Immature natural killer cell (primary cell): ENCODE data around the gene TAS2R10. TPM values are rescaled to one million over a fixed set of nuclear protein-coding genes. Genes with fewer than 3 reads are reported as not detected.
A peak's percentile ranks its signal among the peaks of the same experiment; 100 is the strongest.

Experiments
- DNase-seq, 3 donors: peaks; one replicate each; pipeline ENCODE4 v3.0.0; 2022; ENCODE audit warnings: mixed read lengths in 1 of 3
- H3K27ac Mint-ChIP-seq, 6 donors: one replicate each; pipeline ENCODE4 v1.8.0; 2020; ENCODE audit warnings: mixed read lengths in 6 of 6, mild to moderate bottlenecking in 5 of 6, inconsistent platforms in 4 of 6, moderate library complexity in 3 of 6
- H3K27me3 Mint-ChIP-seq, 3 donors: one replicate each; pipeline ENCODE4 v1.8.0; 2020 to 2021; ENCODE audit warnings: low read depth in 3 of 3, mild to moderate bottlenecking in 3 of 3, mixed read lengths in 3 of 3, moderate library complexity in 3 of 3, inconsistent platforms in 1 of 3
- H3K36me3 Mint-ChIP-seq, 3 donors: one replicate each; pipeline ENCODE4 v1.8.0; 2020; ENCODE audit warnings: mixed read lengths in 3 of 3, inconsistent platforms in 2 of 3, mild to moderate bottlenecking in 2 of 3
- H3K4me1 Mint-ChIP-seq, 2 donors: one replicate each; pipeline ENCODE4 v1.8.0; 2020; ENCODE audit warnings: inconsistent platforms in 2 of 2, mild to moderate bottlenecking in 2 of 2, mixed read lengths in 2 of 2, moderate library complexity in 1 of 2
- H3K4me3 Mint-ChIP-seq, 5 donors: one replicate each; pipeline ENCODE4 v1.8.0; 2020; ENCODE audit warnings: mild to moderate bottlenecking in 5 of 5, mixed read lengths in 5 of 5, inconsistent platforms in 3 of 5, moderate library complexity in 3 of 5
- H3K9me3 Mint-ChIP-seq, 6 donors: one replicate each; pipeline ENCODE4 v1.8.0; 2020; ENCODE audit warnings: mild to moderate bottlenecking in 6 of 6, mixed read lengths in 6 of 6, inconsistent platforms in 4 of 6, moderate library complexity in 3 of 6
- polyA plus RNA-seq, 3 donors: library from polyadenylated mRNA; unstranded; fragments of 300-500 nt; fragmentation: Illumina TruSeq; gene quantifications; one replicate each; pipeline ENCODE4 v1.2.3, GENCODE V29; 2021

Gene TAS2R10, protein sequence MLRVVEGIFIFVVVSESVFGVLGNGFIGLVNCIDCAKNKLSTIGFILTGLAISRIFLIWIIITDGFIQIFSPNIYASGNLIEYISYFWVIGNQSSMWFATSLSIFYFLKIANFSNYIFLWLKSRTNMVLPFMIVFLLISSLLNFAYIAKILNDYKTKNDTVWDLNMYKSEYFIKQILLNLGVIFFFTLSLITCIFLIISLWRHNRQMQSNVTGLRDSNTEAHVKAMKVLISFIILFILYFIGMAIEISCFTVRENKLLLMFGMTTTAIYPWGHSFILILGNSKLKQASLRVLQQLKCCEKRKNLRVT
- polyA plus RNA-seq, result not detected

- Mint-ChIP-seq H3K27me3 (peaks cover 0 to 2% (median 2%) of the 10 kb centered on the region in 3 donors), H3K4me1 (no peaks in the 10 kb centered on the region), H3K4me3 (no peak within 1 kb of the TSS), H3K27ac (no peak within 1 kb of the TSS), H3K36me3 (no peaks in the 10 kb centered on the region), H3K9me3 (no peaks in the 10 kb centered on the region)
- DNase-seq, result no peak
Measured at GRCh38 chr12:10826258-10826657, at the start of gene TAS2R10. Gene TAS2R10, minus strand, starts transcription at chr12:10826358. Its CDS starts 89 bp downstream, at chr12:10826269.

DNA sequence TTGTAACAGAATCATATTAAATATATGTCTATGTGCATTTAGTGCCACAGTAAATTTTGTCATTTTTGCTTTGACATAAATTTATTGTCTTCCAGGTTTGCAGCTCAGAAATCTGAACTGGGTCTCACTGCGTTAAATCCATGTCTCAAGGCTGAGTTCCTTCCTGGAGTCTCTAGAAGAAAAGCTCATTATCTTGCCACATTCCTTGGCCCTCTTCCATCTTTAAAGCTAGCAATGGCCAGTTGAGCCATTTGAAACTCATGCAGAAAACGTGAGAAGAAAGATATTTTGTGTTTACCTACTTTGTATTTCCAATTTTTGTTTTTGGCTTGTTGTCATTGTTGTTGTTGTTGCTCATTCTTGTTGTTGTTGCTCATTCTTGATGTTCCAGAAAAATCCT lies 47.2 kb upstream of the TAS2R10 start:
- Mint-ChIP-seq H3K4me1 (no peaks in the 10 kb centered on the region), H3K27me3 (peaks cover 0 to 1% (median 0%) of the 10 kb centered on the region in 3 donors), H3K9me3 (no peaks in the 10 kb centered on the region), H3K4me3 (no peak overlapping the region), H3K27ac (no peak overlapping the region), H3K36me3 (peaks cover 12 to 37% (median 26%) of the 10 kb centered on the region in 3 donors)
- DNase-seq, result no peak

DNA sequence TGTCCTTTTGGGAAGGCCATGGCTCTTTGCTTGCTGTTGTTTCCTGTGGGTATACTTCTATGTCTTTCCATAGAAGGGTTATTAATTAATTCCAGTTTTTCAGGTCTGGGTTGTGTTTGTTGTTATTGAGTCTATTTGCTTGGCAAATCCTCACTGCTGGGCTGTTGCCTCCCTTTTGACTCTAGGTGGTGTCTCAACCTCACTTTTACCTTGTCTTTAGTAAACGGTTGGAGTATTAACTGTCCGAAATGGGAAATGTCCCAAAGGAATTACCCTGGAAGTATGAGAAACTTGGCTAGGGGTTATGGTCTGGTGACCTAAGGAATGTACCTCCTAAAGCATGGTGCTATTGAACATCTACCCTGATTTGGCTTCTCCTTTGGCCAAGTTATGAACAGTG lies 41.2 kb upstream of the TAS2R10 start:
- Mint-ChIP-seq H3K4me1 (no peaks in the 10 kb centered on the region), H3K4me3 (no peak overlapping the region), H3K36me3 (peaks cover 9 to 25% (median 16%) of the 10 kb centered on the region in 3 donors), H3K9me3 (peaks cover 3 to 8% (median 4%) of the 10 kb centered on the region in 6 donors), H3K27me3 (peaks cover 0 to 1% (median 0%) of the 10 kb centered on the region in 3 donors), H3K27ac (no peak overlapping the region)
- no peak for DNase-seq

DNA sequence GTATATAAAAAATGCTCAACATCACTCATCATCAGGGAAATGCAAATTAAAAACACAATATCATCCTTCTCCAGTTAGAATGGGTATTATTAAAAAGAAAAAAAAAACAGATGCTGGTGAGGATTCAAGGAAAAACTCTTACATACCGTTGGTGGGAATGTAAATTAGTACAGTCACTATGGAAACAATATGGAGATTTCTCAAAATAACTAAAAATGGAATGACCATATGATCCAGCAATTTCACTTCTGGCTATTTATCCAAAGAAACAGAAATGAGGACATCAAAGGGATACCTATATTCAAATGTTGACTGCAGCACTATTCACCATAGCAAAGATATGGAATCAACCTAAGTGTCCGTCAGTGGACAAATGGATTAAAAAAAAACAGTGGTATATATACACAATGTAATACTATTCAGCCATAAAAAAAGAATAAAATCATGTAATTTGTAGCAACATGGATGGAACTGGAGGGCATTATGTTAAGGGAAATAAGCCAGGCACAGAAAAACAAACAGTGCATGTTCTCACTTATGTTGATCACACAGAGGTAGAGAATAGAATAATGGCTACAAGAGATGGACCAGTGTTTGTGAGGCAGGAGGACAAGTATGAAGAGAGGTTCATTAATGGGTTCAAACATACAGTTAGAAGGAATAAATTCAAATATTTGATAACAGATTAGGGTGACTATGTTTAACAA lies 37.5 kb upstream of the TAS2R10 start:
- no peak for DNase-seq
- Mint-ChIP-seq H3K4me1 (no peaks in the 10 kb centered on the region), H3K36me3 (peaks cover 41 to 48% (median 44%) of the 10 kb centered on the region in 3 donors), H3K4me3 (no peak overlapping the region), H3K27me3 (peaks cover 2 to 3% (median 3%) of the 10 kb centered on the region in 3 donors), H3K27ac (no peak overlapping the region), H3K9me3 (peaks cover 8 to 27% (median 13%) of the 10 kb centered on the region in 6 donors)

DNA sequence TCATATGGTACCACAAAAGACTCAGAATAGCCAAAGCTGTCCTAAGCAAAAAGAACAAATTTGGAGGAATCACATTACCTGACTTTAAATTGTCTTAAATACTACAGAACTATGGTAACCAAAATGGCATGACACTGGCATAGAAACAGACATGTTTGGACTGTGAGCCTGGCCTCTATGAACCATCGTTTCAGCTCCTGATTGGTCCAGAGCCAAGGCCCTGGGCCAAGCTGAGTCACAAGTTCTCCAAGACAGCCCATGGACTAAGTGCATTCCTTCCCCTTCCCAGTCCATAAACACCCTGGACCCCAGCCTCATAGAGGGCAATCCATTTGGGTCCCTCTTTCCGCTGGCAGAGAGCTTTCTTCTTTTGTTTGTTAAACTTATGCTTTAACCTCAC lies 35.2 kb upstream of the TAS2R10 start:
- no peak for DNase-seq
- H3K4me3 Mint-ChIP-seq, result no peak overlapping the region
- H3K4me1 Mint-ChIP-seq, result no peaks in the 10 kb centered on the region
- H3K27ac Mint-ChIP-seq, result no peak overlapping the region
- peaks cover 15 to 49% (median 24%) of the 10 kb centered on the region in 6 donors for H3K9me3 Mint-ChIP-seq
- H3K27me3 Mint-ChIP-seq, result peaks cover 2 to 3% (median 2%) of the 10 kb centered on the region in 3 donors
- H3K36me3 Mint-ChIP-seq, result peaks cover 61 to 67% (median 61%) of the 10 kb centered on the region in 3 donors

DNA sequence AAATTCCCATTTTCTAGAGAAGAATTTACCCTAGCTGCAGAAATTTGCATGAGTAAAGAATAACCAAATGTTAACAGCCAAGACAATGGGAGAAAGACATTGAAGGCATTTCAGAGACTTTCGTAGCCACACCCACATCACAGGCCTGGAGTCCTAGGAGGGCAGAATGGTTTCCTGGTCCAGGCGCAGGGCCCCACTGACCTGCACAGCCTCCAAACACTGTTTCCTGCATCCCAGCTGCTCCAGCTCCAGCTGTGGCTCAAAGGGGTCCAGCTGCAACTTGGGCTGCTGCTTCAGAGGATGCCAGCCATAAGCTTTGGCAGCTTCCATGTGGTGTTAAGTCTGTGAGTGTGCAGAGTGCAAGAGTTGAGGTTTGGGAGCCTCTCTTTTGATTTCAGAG lies 29.6 kb upstream of the TAS2R10 start:
- H3K27me3 Mint-ChIP-seq, result peaks cover 0 to 4% (median 1%) of the 10 kb centered on the region in 3 donors
- peaks cover 8 to 35% (median 17%) of the 10 kb centered on the region in 6 donors for H3K9me3 Mint-ChIP-seq
- H3K27ac Mint-ChIP-seq, result no peak overlapping the region
- H3K4me3 Mint-ChIP-seq, result no peak overlapping the region
- H3K36me3 Mint-ChIP-seq, result peaks cover 46 to 51% (median 49%) of the 10 kb centered on the region in 3 donors
- no peak for DNase-seq
- peaks cover 25 to 34% of the 10 kb centered on the region in 2 donors for H3K4me1 Mint-ChIP-seq

DNA sequence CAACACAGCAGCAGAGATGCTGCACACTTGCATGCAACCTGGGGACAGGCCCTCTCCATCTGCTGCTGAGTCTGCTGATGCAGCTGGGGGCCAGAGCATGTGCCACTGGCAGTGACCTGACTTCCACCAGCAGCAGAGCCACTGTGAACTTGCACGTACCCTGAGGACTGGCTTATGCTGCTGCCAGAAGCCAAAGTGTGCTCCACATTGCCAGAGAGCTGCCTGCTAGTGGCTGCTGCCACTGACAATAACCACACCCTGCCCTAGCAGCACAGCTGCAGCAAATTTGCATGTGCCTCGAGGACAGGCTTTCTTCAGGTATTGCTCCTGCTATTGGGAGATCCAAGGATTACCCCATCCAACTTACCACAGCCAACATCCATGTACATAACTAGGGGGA lies 27.6 kb upstream of the TAS2R10 start:
- no peak overlapping the region for H3K27ac Mint-ChIP-seq
- peaks cover 0 to 3% (median 1%) of the 10 kb centered on the region in 3 donors for H3K27me3 Mint-ChIP-seq
- H3K4me3 Mint-ChIP-seq, result no peak overlapping the region
- peaks cover 41 to 52% of the 10 kb centered on the region in 2 donors for H3K4me1 Mint-ChIP-seq
- peaks cover 4 to 30% (median 14%) of the 10 kb centered on the region in 6 donors for H3K9me3 Mint-ChIP-seq
- peaks cover 29 to 36% (median 32%) of the 10 kb centered on the region in 3 donors for H3K36me3 Mint-ChIP-seq
- DNase-seq, result no peak

GRCh38 chr12:10851243-10851858 lies 25.2 kb upstream of the TAS2R10 start:
- peaks cover 1 to 8% (median 5%) of the 10 kb centered on the region in 6 donors for H3K9me3 Mint-ChIP-seq
- peaks cover 41 to 52% of the 10 kb centered on the region in 2 donors for H3K4me1 Mint-ChIP-seq
- peaks cover 0 to 3% (median 1%) of the 10 kb centered on the region in 3 donors for H3K27me3 Mint-ChIP-seq
- DNase-seq, result peak in 2 of 3 donors; percentile 8 to 17
- H3K36me3 Mint-ChIP-seq, result peaks cover 14 to 27% (median 19%) of the 10 kb centered on the region in 3 donors
- H3K27ac Mint-ChIP-seq, result peak overlapping the region in 5 of 6 donors; percentile 2 to 74 (median 36)
- peak overlapping the region in 1 of 5 donors; percentile 7 for H3K4me3 Mint-ChIP-seq

DNA sequence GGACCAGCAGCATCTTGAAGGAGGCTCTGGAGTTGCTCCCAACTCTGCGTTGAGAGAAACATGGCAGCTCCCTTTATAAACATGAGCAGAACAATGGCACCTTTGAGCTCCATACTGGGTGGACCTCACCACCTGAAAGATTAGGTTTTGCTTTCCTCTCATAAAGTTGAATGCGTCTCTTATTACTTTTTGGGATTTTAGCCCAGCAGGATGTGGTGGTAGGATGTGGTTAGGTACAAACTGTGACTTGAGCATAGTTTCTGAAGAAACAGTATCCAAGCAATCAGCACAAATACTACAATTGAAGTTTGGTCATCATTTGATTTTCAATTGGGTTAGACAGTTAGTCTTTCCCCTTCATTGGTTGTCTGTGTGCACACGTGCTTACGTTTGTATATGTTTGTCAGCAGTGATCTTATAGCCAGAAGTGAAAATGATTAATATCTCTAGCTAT lies 23.3 kb upstream of the TAS2R10 start, which contains the start of gene PRR4:
Gene PRR4, minus strand, starts transcription at position 51 of the 454 bp plus-strand sequence. Its CDS starts 38 bp downstream, at position 13.
- H3K9me3 Mint-ChIP-seq, result peaks cover 0 to 1% (median 0%) of the 10 kb centered on the region in 6 donors
- no peaks in the 10 kb centered on the region for H3K27me3 Mint-ChIP-seq
- H3K27ac Mint-ChIP-seq, result peak within 1 kb of the TSS in 4 of 6 donors; percentile 37 to 74 (median 49)
- peak; percentile 31 to 50 (median 43) for DNase-seq
- peaks cover 41 to 43% of the 10 kb centered on the region in 2 donors for H3K4me1 Mint-ChIP-seq
- peaks cover 15 to 27% (median 21%) of the 10 kb centered on the region in 3 donors for H3K36me3 Mint-ChIP-seq
- H3K4me3 Mint-ChIP-seq, result peak within 1 kb of the TSS in 1 of 5 donors; percentile 25

DNA sequence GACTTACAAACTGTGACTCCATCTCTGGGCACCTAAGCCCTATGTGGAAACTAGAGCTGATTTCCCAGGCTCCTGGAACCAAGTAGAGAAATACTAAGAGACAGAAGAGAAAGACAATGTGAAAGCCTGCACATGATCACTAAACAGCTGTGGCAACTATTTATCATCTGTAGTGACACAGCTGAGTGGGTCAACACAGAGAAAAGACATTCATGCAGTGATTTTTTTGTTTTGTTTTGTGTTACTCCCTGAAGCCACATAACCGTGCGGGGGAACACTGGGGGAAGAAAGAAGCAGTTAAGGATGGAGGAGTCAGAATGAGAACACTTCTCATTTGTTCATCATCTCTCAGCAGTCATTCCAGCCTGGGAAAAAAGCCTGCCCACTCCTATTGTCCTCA lies 21.6 kb upstream of the TAS2R10 start:
- H3K4me3 Mint-ChIP-seq, result no peak overlapping the region
- peaks cover 0 to 1% (median 0%) of the 10 kb centered on the region in 6 donors for H3K9me3 Mint-ChIP-seq
- H3K27me3 Mint-ChIP-seq, result no peaks in the 10 kb centered on the region
- DNase-seq, result no peak
- peak overlapping the region in 1 of 6 donors; percentile 8 for H3K27ac Mint-ChIP-seq
- peaks cover 35 to 37% of the 10 kb centered on the region in 2 donors for H3K4me1 Mint-ChIP-seq
- H3K36me3 Mint-ChIP-seq, result peaks cover 16 to 26% (median 21%) of the 10 kb centered on the region in 3 donors

- H3K27ac Mint-ChIP-seq, result no peak overlapping the region
- H3K4me3 Mint-ChIP-seq, result no peak overlapping the region
- no peak for DNase-seq
- peaks cover 0 to 1% (median 0%) of the 10 kb centered on the region in 6 donors for H3K9me3 Mint-ChIP-seq
- H3K27me3 Mint-ChIP-seq, result peaks cover 0 to 3% (median 0%) of the 10 kb centered on the region in 3 donors
- no peaks in the 10 kb centered on the region for H3K4me1 Mint-ChIP-seq
- H3K36me3 Mint-ChIP-seq, result peaks cover 21 to 32% (median 24%) of the 10 kb centered on the region in 3 donors
Measured at GRCh38 chr12:10842862-10843261, 16.7 kb upstream of the TAS2R10 start.

DNA sequence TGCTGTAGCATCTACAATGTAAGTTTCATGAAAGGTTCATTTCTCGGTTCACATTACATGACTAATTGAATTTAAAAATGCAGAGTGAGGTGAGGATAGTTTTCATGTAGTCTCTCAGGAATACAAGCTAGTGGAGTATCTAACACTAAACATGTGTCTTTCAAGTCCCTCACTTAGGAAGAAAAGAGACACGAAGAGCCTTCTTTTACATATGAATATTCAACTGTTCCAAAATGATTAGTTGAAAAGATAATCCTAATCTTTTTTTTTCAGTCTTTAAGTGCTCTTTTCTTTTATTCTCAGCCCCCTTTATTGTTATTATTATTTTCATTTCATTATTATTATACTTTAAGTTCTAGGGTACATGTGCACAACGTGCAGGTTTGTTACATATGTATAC lies 12.3 kb upstream of the TAS2R10 start:
- Mint-ChIP-seq H3K27me3 (peaks cover 0 to 3% (median 2%) of the 10 kb centered on the region in 3 donors), H3K4me3 (no peak overlapping the region), H3K27ac (no peak overlapping the region), H3K9me3 (no peaks in the 10 kb centered on the region), H3K36me3 (peaks cover 7 to 10% (median 9%) of the 10 kb centered on the region in 3 donors), H3K4me1 (no peaks in the 10 kb centered on the region)
- no peak for DNase-seq

GRCh38 chr12:10829994-10830393 lies 3.8 kb upstream of the TAS2R10 start:
- H3K36me3 Mint-ChIP-seq, result no peaks in the 10 kb centered on the region
- peaks cover 0 to 2% (median 2%) of the 10 kb centered on the region in 3 donors for H3K27me3 Mint-ChIP-seq
- H3K4me1 Mint-ChIP-seq, result no peaks in the 10 kb centered on the region
- H3K4me3 Mint-ChIP-seq, result no peak overlapping the region
- no peak for DNase-seq
- no peaks in the 10 kb centered on the region for H3K9me3 Mint-ChIP-seq
- H3K27ac Mint-ChIP-seq, result no peak overlapping the region
